ENCODE data around the gene MSTO1. TPM values are rescaled to one million over a fixed set of nuclear protein-coding genes. Genes with fewer than 3 reads are reported as not detected.
"Not testable (repeated sequence)": the region's sequence is repeated elsewhere in the genome, so short reads cannot be mapped to it uniquely, and the experiment has no call there.

The MSTO1 gene
- polyA plus RNA-seq, 2 of the 4 experiments (the other 2 are of a cell fraction), result 28.3 to 43.5 TPM

DNA sequence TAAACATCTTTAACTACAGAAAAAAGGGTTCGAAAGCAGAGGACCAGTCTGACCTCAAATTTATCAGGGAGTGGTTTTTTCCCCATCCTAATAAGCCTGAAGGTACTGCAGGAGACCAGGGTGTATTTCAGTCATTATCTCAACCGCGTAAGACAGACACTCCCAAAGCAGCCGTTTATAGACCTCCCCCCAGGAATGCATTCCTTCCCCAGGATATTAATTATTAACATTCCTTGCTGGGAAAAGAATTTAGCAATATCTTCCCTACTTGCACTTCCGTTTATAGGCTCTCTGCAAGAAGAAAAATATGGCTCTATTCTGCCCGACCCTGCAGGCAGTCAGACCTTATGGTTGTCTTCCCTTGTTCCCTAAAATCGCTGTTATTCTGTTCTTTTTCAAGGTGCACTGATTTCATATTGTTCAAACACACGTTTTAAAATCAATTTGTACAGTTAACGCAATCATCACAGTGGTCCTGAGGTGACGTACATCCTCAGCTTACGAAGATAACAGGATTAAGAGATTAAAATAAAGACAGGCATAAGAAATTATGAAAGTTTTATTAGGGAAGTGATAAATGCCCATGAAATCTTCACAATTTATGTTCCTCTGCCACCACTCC, 32.7 kb downstream of the MSTO1 start:
- Histone ChIP-seq H3K4me1 (peaks cover 48% of the 10 kb centered on the region), H3K4me2 (peak overlapping the region; percentile 30; the same call in 2 of the 3 replicates), H3K27ac (peak overlapping the region; percentile 45 to 55; a peak in 3 of 6 replicates)
- ATAC-seq, POLR2A ChIA-PET, FAIRE-seq, H3K9me3 ChIP-seq, H3K4me3 ChIP-seq: not testable (repeated sequence)
- TF ChIP-seq CEBPB (IDR thresholded peaks at IDR 0.05), result peak in 1 of 2 experiments; percentile 52; a peak in 1 of 4 replicates
- peak in 1 of 2 experiments; percentile 44 for DNase-seq (ENCODE audit: low read depth in 1 of 2, low spot score in 1 of 2)
- CTCF ChIA-PET, result interaction anchor here (1.3 kb wide), 1 partner anchor 435 kb away, joined by 3 read pairs; the partner anchor contains the start of gene THBS3
- WGBS (ENCODE audit: missing lambda C conversion rate), result 53% methylated on average over 11 of the region's 11 CpGs

GRCh38 chr1:155643230-155643629, 33.2 kb downstream of the MSTO1 start:
- CTCF ChIA-PET, result interaction anchor here (0.6 to 1.3 kb wide), 2 partner anchors 392 to 436 kb away, joined by 3 to 4 read pairs; partner anchors contain the start of gene THBS3
- peak overlapping the region; percentile 30; the same call in 2 of the 3 replicates for H3K4me2 ChIP-seq
- H3K9me3 ChIP-seq, result peaks cover 7% of the 10 kb centered on the region; the same call in 1 of the 3 replicates
- H3K4me1 ChIP-seq, result peaks cover 53% of the 10 kb centered on the region
- H3K27ac ChIP-seq, result peak overlapping the region; percentile 41 to 55; a peak in 4 of 6 replicates
- POLR2A ChIA-PET, result no interaction called here
- TF ChIP-seq ZC3H11A (IDR thresholded peaks at IDR 0.05) (no peak), TP53 (CRISPR knock-in tag; IDR thresholded peaks at IDR 0.05) (no peak), CEBPB (IDR thresholded peaks at IDR 0.05) (no peak), NFE2L2 (conservative IDR thresholded peaks at IDR 0.05; ENCODE audit: low read length) (no peak)
- ATAC-seq (no peak), FAIRE-seq (no peak), DNase-seq (ENCODE audit: low read depth in 1 of 2, low spot score in 1 of 2) (no peak)
- WGBS (ENCODE audit: missing lambda C conversion rate), result 87% methylated on average over 3 of the region's 3 CpGs
- no peak overlapping the region for H3K4me3 ChIP-seq

- ATAC-seq, result no peak
- peak overlapping the region; percentile 9 to 92; a peak in 4 of 6 replicates for H3K27ac ChIP-seq
- peak overlapping the region; percentile 76; the same call in 2 of the 3 replicates for H3K4me2 ChIP-seq
- peaks cover 7% of the 10 kb centered on the region; the same call in 1 of the 3 replicates for H3K9me3 ChIP-seq
- WGBS (ENCODE audit: missing lambda C conversion rate), result 74% methylated on average over 4 of the region's 4 CpGs
- TF ChIP-seq NPAS2 (CRISPR knock-in tag; IDR thresholded peaks at IDR 0.05; ENCODE audit: borderline replicate concordance) (no peak), MAFK (IDR thresholded peaks at IDR 0.05; ENCODE audit: partially characterized antibody) (no peak), KDM5A (IDR thresholded peaks at IDR 0.05) (no peak), FOSL2 (IDR thresholded peaks at IDR 0.05) (no peak), FOSL2 (CRISPR knock-in tag; IDR thresholded peaks at IDR 0.05) (no peak), FOXS1 (CRISPR knock-in tag; IDR thresholded peaks at IDR 0.05) (no peak), RNF2 (IDR thresholded peaks at IDR 0.05; ENCODE audit: borderline replicate concordance, low read depth) (no peak), RARB (CRISPR knock-in tag; IDR thresholded peaks at IDR 0.05) (no peak), NFE2L2 (conservative IDR thresholded peaks at IDR 0.05; ENCODE audit: low read length) (no peak), SMC3 (IDR thresholded peaks at IDR 0.05) (no peak), SREBF2 (IDR thresholded peaks at IDR 0.05) (no peak), MAZ (IDR thresholded peaks at IDR 0.05; ENCODE audit: borderline replicate concordance, low read depth, low read length) (no peak), EHMT2 (IDR thresholded peaks at IDR 0.05; ENCODE audit: low read depth) (no peak), CHD2 (IDR thresholded peaks at IDR 0.05; ENCODE audit: low read length, partially characterized antibody) (no peak), ESRRA (IDR thresholded peaks at IDR 0.05; ENCODE audit: borderline replicate concordance, low read length) (no peak), FOSB (CRISPR knock-in tag; IDR thresholded peaks at IDR 0.05) (no peak), ZNF302 (CRISPR knock-in tag; IDR thresholded peaks at IDR 0.05) (no peak)
- TF ChIP-seq, protein P1, sequence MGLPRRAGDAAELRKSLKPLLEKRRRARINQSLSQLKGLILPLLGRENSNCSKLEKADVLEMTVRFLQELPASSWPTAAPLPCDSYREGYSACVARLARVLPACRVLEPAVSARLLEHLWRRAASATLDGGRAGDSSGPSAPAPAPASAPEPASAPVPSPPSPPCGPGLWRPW (IDR thresholded peaks at IDR 0.05), result no peak
- TF ChIP-seq, protein P2, sequence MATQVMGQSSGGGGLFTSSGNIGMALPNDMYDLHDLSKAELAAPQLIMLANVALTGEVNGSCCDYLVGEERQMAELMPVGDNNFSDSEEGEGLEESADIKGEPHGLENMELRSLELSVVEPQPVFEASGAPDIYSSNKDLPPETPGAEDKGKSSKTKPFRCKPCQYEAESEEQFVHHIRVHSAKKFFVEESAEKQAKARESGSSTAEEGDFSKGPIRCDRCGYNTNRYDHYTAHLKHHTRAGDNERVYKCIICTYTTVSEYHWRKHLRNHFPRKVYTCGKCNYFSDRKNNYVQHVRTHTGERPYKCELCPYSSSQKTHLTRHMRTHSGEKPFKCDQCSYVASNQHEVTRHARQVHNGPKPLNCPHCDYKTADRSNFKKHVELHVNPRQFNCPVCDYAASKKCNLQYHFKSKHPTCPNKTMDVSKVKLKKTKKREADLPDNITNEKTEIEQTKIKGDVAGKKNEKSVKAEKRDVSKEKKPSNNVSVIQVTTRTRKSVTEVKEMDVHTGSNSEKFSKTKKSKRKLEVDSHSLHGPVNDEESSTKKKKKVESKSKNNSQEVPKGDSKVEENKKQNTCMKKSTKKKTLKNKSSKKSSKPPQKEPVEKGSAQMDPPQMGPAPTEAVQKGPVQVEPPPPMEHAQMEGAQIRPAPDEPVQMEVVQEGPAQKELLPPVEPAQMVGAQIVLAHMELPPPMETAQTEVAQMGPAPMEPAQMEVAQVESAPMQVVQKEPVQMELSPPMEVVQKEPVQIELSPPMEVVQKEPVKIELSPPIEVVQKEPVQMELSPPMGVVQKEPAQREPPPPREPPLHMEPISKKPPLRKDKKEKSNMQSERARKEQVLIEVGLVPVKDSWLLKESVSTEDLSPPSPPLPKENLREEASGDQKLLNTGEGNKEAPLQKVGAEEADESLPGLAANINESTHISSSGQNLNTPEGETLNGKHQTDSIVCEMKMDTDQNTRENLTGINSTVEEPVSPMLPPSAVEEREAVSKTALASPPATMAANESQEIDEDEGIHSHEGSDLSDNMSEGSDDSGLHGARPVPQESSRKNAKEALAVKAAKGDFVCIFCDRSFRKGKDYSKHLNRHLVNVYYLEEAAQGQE (IDR thresholded peaks at IDR 0.05), result no peak
- TF ChIP-seq, protein P3, sequence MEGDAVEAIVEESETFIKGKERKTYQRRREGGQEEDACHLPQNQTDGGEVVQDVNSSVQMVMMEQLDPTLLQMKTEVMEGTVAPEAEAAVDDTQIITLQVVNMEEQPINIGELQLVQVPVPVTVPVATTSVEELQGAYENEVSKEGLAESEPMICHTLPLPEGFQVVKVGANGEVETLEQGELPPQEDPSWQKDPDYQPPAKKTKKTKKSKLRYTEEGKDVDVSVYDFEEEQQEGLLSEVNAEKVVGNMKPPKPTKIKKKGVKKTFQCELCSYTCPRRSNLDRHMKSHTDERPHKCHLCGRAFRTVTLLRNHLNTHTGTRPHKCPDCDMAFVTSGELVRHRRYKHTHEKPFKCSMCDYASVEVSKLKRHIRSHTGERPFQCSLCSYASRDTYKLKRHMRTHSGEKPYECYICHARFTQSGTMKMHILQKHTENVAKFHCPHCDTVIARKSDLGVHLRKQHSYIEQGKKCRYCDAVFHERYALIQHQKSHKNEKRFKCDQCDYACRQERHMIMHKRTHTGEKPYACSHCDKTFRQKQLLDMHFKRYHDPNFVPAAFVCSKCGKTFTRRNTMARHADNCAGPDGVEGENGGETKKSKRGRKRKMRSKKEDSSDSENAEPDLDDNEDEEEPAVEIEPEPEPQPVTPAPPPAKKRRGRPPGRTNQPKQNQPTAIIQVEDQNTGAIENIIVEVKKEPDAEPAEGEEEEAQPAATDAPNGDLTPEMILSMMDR (IDR thresholded peaks at IDR 0.05), result no peak
- TF ChIP-seq, protein P4, sequence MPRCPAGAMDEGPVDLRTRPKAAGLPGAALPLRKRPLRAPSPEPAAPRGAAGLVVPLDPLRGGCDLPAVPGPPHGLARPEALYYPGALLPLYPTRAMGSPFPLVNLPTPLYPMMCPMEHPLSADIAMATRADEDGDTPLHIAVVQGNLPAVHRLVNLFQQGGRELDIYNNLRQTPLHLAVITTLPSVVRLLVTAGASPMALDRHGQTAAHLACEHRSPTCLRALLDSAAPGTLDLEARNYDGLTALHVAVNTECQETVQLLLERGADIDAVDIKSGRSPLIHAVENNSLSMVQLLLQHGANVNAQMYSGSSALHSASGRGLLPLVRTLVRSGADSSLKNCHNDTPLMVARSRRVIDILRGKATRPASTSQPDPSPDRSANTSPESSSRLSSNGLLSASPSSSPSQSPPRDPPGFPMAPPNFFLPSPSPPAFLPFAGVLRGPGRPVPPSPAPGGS (IDR thresholded peaks at IDR 0.05), result no peak
- POLR2A ChIA-PET, result no interaction called here
- DNase-seq (ENCODE audit: low read depth in 1 of 2, low spot score in 1 of 2), result no peak
- peaks cover 60% of the 10 kb centered on the region for H3K4me1 ChIP-seq
- CTCF ChIA-PET, result interaction anchor here (1.2 to 4.9 kb wide), 2 partner anchors 52 to 394 kb away, joined by 5 to 29 read pairs; no protein-coding TSS in a partner anchor
- H3K4me3 ChIP-seq, result no peak overlapping the region
- no peak for FAIRE-seq
Measured at GRCh38 chr1:155645034-155645598, 35.1 kb downstream of the MSTO1 start.
